GM12874 (cell line): ENCODE results near the gene MUSTN1.

Source experiments
- CTCF ChIP-seq: IDR thresholded peaks from 2 replicates; pipeline ENCODE4 v1.5.1; 2011; ENCODE audit warnings: low read depth, mild to moderate bottlenecking, control low read depth, low read length, moderate library complexity; ENCODE audit not compliant: insufficient read depth

MUSTN1 gene

DNA sequence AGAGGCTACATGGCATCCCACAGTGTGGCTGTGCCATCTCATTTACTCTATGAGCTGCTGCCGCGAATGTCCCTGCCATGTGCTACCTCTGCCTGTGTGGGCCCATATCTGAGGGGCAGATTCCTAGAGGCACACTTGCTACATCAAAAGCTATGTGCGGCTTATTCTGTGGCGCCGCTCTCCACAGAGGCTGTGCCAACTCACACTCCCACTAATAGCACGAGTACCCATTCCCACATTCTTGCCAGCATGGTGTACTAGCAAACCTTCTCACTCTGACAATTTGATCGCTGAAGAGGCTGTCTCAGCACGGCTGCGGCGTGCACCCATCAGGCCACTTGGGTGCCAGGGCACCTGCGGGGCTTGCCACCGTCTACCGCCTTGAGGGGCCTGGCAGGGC, 31.2 kb upstream of the MUSTN1 start:
- TF ChIP-seq CTCF: no peak

- TF ChIP-seq CTCF: no peak
Measured at GRCh38 chr3:52860424-52860768, 25.6 kb upstream of the MUSTN1 start.

GRCh38 chr3:52859686-52860423, 25.0 kb upstream of the MUSTN1 start:
- TF ChIP-seq CTCF: no peak

DNA sequence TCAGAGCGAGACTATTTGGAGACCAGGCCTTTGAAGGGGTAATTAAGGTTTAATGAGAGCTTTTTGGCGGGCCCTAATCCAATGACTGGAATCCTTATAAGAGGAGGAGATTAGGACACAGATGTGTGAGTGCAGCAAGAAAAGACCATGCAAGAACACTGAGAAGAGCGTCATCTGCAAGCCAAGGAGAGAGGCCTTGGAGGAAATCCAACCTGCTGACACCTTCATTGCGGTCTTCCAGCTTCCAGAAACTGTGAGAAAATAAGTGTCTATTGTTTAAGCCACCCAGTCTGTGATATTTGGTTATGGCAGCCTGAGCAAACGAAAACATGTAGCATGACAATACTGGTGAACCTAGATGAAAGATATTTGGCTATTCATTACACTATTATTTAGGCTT, 23.0 kb upstream of the MUSTN1 start:
- TF ChIP-seq CTCF: no peak

DNA sequence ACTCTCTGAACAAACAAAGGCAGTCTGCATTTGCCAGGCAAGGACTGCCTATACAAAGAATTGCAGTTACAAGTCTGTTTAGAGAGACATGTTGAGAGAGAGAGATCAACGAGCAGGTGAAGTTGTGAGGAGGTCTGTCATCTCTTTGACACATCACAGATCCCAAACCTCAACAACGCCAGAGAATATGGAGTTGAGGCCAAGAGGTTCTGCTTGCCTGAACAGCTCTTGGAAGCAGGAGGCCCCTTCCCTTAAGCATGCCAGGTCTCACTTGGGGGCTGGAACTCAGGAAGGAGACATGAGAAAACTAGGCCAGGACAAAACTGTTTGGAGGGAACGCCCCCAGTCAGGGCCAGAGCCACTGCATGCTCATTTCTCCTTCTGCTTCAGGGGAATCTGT, 22.3 kb upstream of the MUSTN1 start:
- TF ChIP-seq CTCF: no peak

DNA sequence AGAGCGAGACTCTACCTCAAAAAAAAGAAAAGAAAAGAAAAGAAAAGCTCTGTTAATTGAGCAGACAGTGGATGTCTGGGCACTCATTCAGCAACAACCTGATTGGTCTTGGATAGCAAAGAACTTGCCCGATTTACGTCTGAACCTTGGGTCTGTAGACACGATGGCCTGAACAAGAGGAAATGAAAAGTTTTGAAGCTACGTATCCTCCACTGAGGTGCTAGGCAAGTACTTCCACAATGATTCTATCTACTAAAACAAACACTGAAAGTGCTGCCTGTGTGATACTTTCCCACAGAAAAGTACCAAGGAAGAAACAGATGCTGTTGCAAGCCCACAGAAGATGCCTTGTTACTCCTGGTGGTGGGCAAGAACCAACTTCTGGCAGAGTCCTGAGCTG, 21.8 kb upstream of the MUSTN1 start:
- TF ChIP-seq CTCF: no peak

DNA sequence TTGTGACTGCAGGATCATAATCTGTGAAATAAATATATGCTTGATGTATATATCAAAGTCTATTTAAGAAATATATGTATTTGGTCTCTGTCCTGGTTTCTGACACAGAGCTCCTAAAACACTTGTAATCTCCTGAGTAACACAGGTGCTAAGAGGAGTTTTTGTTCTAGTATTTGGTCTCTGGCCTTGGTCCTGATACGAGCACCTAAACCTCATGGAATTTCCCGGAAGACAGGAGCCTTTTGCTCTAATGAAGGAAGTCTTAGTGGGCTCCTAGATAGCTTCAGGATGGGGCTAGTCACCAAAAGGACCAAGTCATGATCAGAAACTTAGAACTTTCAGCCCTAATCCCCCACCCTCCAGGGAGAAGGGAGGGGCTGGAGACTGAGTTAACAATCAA, 19.2 kb upstream of the MUSTN1 start:
- TF ChIP-seq CTCF: no peak
